Large intestine (tissue), 3 donors: ENCODE measurements around the gene SAFB. TPM values are rescaled to one million over a fixed set of nuclear protein-coding genes. Genes with fewer than 3 reads are reported as not detected.

Experiments
- DNase-seq, 2 donors: peaks; one replicate each; pipeline versions ENCODE4 v3.0.0 to v3.0.0-alpha.2; 2013
- H3K27ac ChIP-seq: one replicate; pipeline ENCODE4 v1.5.1; 2013; ENCODE audit warnings: low read length
- H3K27me3 ChIP-seq: 2 replicates; pipeline ENCODE4 v1.6.1; 2013; ENCODE audit warnings: low read length; ENCODE audit not compliant: control insufficient read depth, insufficient read depth
- H3K36me3 ChIP-seq: 2 replicates; pipeline ENCODE4 v1.6.1; 2013; ENCODE audit warnings: low read length; ENCODE audit not compliant: control insufficient read depth, insufficient read depth
- H3K4me1 ChIP-seq: one replicate; pipeline ENCODE4 v1.6.1; 2013; ENCODE audit warnings: low read length; ENCODE audit not compliant: control insufficient read depth, insufficient read depth
- H3K4me3 ChIP-seq: one replicate; pipeline ENCODE4 v1.5.1; 2013; ENCODE audit warnings: low read length
- H3K9me3 ChIP-seq: one replicate; pipeline ENCODE4 v1.6.1; 2013; ENCODE audit warnings: mild to moderate bottlenecking, low read depth, low read length, moderate library complexity; ENCODE audit not compliant: control insufficient read depth
- WGBS: methylation state at CpG from one replicate; pipeline ENCODE4 v1.1.5; 2013; ENCODE audit warnings: low lambda C conversion rate; ENCODE audit not compliant: insufficient coverage; 5-methylcytosine and 5-hydroxymethylcytosine counted together
- polyA plus RNA-seq: library from polyadenylated mRNA; unstranded; fragments of 120-200 nt; gene quantifications from one replicate; pipeline ENCODE4 v1.2.1, GENCODE V29; 2013

SAFB gene
- polyA plus RNA-seq, 1 donor = 111 TPM

GRCh38 chr19:5615756-5616327 is 7.0 kb upstream of the SAFB start:
- Histone ChIP-seq H3K36me3 (peaks cover 73% of the 10 kb centered on the region), H3K4me1 (peaks cover 11% of the 10 kb centered on the region), H3K9me3 (no peaks in the 10 kb centered on the region), H3K27me3 (no peaks in the 10 kb centered on the region), H3K27ac (no peak overlapping the region), H3K4me3 (no peak overlapping the region)
- DNase-seq = no peak
- WGBS = 100% methylated on average over 3 of the region's 17 CpGs

GRCh38 chr19:5617080-5617479 is 5.8 kb upstream of the SAFB start:
- H3K9me3 ChIP-seq = no peaks in the 10 kb centered on the region
- WGBS = no CpG with 5 or more reads among the region's 1 CpG
- peaks cover 74% of the 10 kb centered on the region for H3K36me3 ChIP-seq
- H3K27ac ChIP-seq = no peak overlapping the region
- H3K27me3 ChIP-seq = no peaks in the 10 kb centered on the region
- no peak overlapping the region for H3K4me3 ChIP-seq
- DNase-seq = no peak
- H3K4me1 ChIP-seq = peaks cover 17% of the 10 kb centered on the region

- no peaks in the 10 kb centered on the region for H3K27me3 ChIP-seq
- H3K9me3 ChIP-seq = peaks cover 2% of the 10 kb centered on the region
- no peak overlapping the region for H3K4me3 ChIP-seq
- peaks cover 17% of the 10 kb centered on the region for H3K4me1 ChIP-seq
- DNase-seq = no peak
- H3K36me3 ChIP-seq = peaks cover 59% of the 10 kb centered on the region
- H3K27ac ChIP-seq = no peak overlapping the region
- 80% methylated on average over 1 of the region's 9 CpGs for WGBS
Observed at GRCh38 chr19:5618591-5618990, 4.3 kb upstream of the SAFB start.

- Histone ChIP-seq H3K27me3 (no peaks in the 10 kb centered on the region), H3K36me3 (peaks cover 47% of the 10 kb centered on the region), H3K27ac (peak overlapping the region; percentile 12), H3K9me3 (peaks cover 2% of the 10 kb centered on the region), H3K4me3 (no peak overlapping the region), H3K4me1 (peaks cover 20% of the 10 kb centered on the region)
- WGBS = no CpG with 5 or more reads among the region's 3 CpGs
- DNase-seq = no peak
Observed at GRCh38 chr19:5619946-5620345, 2.9 kb upstream of the SAFB start.

GRCh38 chr19:5621311-5621944 is 1.5 kb upstream of the SAFB start:
- H3K9me3 ChIP-seq = peaks cover 2% of the 10 kb centered on the region
- peak overlapping the region; percentile 91 for H3K27ac ChIP-seq
- H3K27me3 ChIP-seq = no peaks in the 10 kb centered on the region
- peak overlapping the region; percentile 100 for H3K4me3 ChIP-seq
- no CpG with 5 or more reads among the region's 14 CpGs for WGBS
- H3K4me1 ChIP-seq = peaks cover 32% of the 10 kb centered on the region
- no peak for DNase-seq
- peaks cover 47% of the 10 kb centered on the region for H3K36me3 ChIP-seq

- no CpG with 5 or more reads among the region's 35 CpGs for WGBS
- peak overlapping the region; percentile 91 for H3K27ac ChIP-seq
- H3K4me3 ChIP-seq = peak overlapping the region; percentile 100
- H3K9me3 ChIP-seq = peaks cover 2% of the 10 kb centered on the region
- peaks cover 52% of the 10 kb centered on the region for H3K36me3 ChIP-seq
- peaks cover 33% of the 10 kb centered on the region for H3K4me1 ChIP-seq
- H3K27me3 ChIP-seq = no peaks in the 10 kb centered on the region
- DNase-seq = peak in 1 of 2 donors; percentile 22
Observed at GRCh38 chr19:5621945-5622464, 878 bp upstream of the SAFB start.

GRCh38 chr19:5623397-5624017 is 624 bp downstream of the SAFB start:
- WGBS = no CpG with 5 or more reads among the region's 50 CpGs
- Histone ChIP-seq H3K9me3 (peaks cover 2% of the 10 kb centered on the region), H3K27me3 (no peaks in the 10 kb centered on the region), H3K27ac (peak overlapping the region; percentile 94), H3K4me1 (peaks cover 35% of the 10 kb centered on the region), H3K4me3 (peak overlapping the region; percentile 100), H3K36me3 (peaks cover 51% of the 10 kb centered on the region)
- DNase-seq = no peak

- Histone ChIP-seq H3K27ac (peak overlapping the region; percentile 94), H3K9me3 (peaks cover 2% of the 10 kb centered on the region), H3K4me1 (peaks cover 33% of the 10 kb centered on the region), H3K4me3 (peak overlapping the region; percentile 100), H3K36me3 (peaks cover 51% of the 10 kb centered on the region), H3K27me3 (no peaks in the 10 kb centered on the region)
- peak in 1 of 2 donors; percentile 40 for DNase-seq
- WGBS = 0% methylated on average over 2 of the region's 20 CpGs
Observed at GRCh38 chr19:5624018-5624663, 1.3 kb downstream of the SAFB start.

- no peaks in the 10 kb centered on the region for H3K27me3 ChIP-seq
- peaks cover 54% of the 10 kb centered on the region for H3K36me3 ChIP-seq
- peak overlapping the region; percentile 10 for H3K27ac ChIP-seq
- H3K4me3 ChIP-seq = peak overlapping the region; percentile 100
- peaks cover 30% of the 10 kb centered on the region for H3K4me1 ChIP-seq
- 60% methylated on average over 1 of the region's 8 CpGs for WGBS
- peak in 1 of 2 donors; percentile 23 for DNase-seq
- H3K9me3 ChIP-seq = peaks cover 2% of the 10 kb centered on the region
Observed at GRCh38 chr19:5624741-5625278, 1.9 kb downstream of the SAFB start.

GRCh38 chr19:5625641-5626040 is 2.8 kb downstream of the SAFB start:
- Histone ChIP-seq H3K27me3 (no peaks in the 10 kb centered on the region), H3K9me3 (peaks cover 2% of the 10 kb centered on the region), H3K27ac (no peak overlapping the region), H3K4me3 (no peak overlapping the region), H3K4me1 (peaks cover 27% of the 10 kb centered on the region), H3K36me3 (peaks cover 55% of the 10 kb centered on the region)
- no peak for DNase-seq
- WGBS = 95% methylated on average over 4 of the region's 12 CpGs
